ENCODE results near the gene DGUOK.

The DGUOK gene

GRCh38 chr2:73917696-73918207, 8.9 kb upstream of the DGUOK start:
- no peak for DNase-seq (ENCODE audit: low read depth)
- H3K4me3 ChIP-seq (ENCODE audit: low read depth, low read length), result no peak overlapping the region

- no peak overlapping the region for H3K4me3 ChIP-seq (ENCODE audit: low read depth, low read length)
- DNase-seq (ENCODE audit: low read depth), result no peak
These were observed 7.8 kb upstream of the DGUOK start for GRCh38 chr2:73918856-73919255.

- no peak for DNase-seq (ENCODE audit: low read depth)
- H3K4me3 ChIP-seq (ENCODE audit: low read depth, low read length), result no peak overlapping the region
These were observed 7.0 kb upstream of the DGUOK start for GRCh38 chr2:73919596-73920228.

GRCh38 chr2:73920577-73921545, 5.8 kb upstream of the DGUOK start:
- H3K4me3 ChIP-seq (ENCODE audit: low read depth, low read length), result no peak overlapping the region
- DNase-seq (ENCODE audit: low read depth), result no peak

- no peak overlapping the region for H3K4me3 ChIP-seq (ENCODE audit: low read depth, low read length)
- no peak for DNase-seq (ENCODE audit: low read depth)
These were observed 5.1 kb upstream of the DGUOK start for GRCh38 chr2:73921581-73921980.

- DNase-seq (ENCODE audit: low read depth), result no peak
- H3K4me3 ChIP-seq (ENCODE audit: low read depth, low read length), result no peak overlapping the region
These were observed 4.0 kb upstream of the DGUOK start for GRCh38 chr2:73922681-73923080.

GRCh38 chr2:73925033-73925704, 1.5 kb upstream of the DGUOK start:
- DNase-seq (ENCODE audit: low read depth), result no peak
- no peak overlapping the region for H3K4me3 ChIP-seq (ENCODE audit: low read depth, low read length)

- peak overlapping the region; percentile 79 for H3K4me3 ChIP-seq (ENCODE audit: low read depth, low read length)
- DNase-seq (ENCODE audit: low read depth), result no peak
These were observed 707 bp upstream of the DGUOK start for GRCh38 chr2:73925853-73926492.

- DNase-seq (ENCODE audit: low read depth), result no peak
- H3K4me3 ChIP-seq (ENCODE audit: low read depth, low read length), result peak overlapping the region; percentile 79
These were observed 664 bp downstream of the DGUOK start for GRCh38 chr2:73927344-73927743.

GRCh38 chr2:73928963-73929347, 2.3 kb downstream of the DGUOK start:
- DNase-seq (ENCODE audit: low read depth), result no peak
- no peak overlapping the region for H3K4me3 ChIP-seq (ENCODE audit: low read depth, low read length)

- H3K4me3 ChIP-seq (ENCODE audit: low read depth, low read length), result no peak overlapping the region
- DNase-seq (ENCODE audit: low read depth), result no peak
These were observed 3.7 kb downstream of the DGUOK start for GRCh38 chr2:73930386-73930785.

GRCh38 chr2:73931531-73932500, 5.1 kb downstream of the DGUOK start:
- peak; percentile 37 for DNase-seq (ENCODE audit: low read depth)
- no peak overlapping the region for H3K4me3 ChIP-seq (ENCODE audit: low read depth, low read length)

- no peak for DNase-seq (ENCODE audit: low read depth)
- H3K4me3 ChIP-seq (ENCODE audit: low read depth, low read length), result no peak overlapping the region
These were observed 6.5 kb downstream of the DGUOK start for GRCh38 chr2:73933194-73933593.

GRCh38 chr2:73935641-73936040, 9.0 kb downstream of the DGUOK start:
- no peak for DNase-seq (ENCODE audit: low read depth)

GRCh38 chr2:73937103-73937885, 10.6 kb downstream of the DGUOK start:
- no peak for DNase-seq (ENCODE audit: low read depth)

More at GRCh38 chr2:73935641-73936040, 9.0 kb downstream of the DGUOK start:
- no peak overlapping the region for H3K4me3 ChIP-seq (ENCODE audit: low read depth, low read length)

GRCh38 chr2:73937899-73938298, 11.2 kb downstream of the DGUOK start:
- H3K4me3 ChIP-seq (ENCODE audit: low read depth, low read length), result no peak overlapping the region
- no peak for DNase-seq (ENCODE audit: low read depth)

More at GRCh38 chr2:73937103-73937885, 10.6 kb downstream of the DGUOK start:
- no peak overlapping the region for H3K4me3 ChIP-seq (ENCODE audit: low read depth, low read length)

GRCh38 chr2:73938718-73939352, 12.2 kb downstream of the DGUOK start:
- H3K4me3 ChIP-seq (ENCODE audit: low read depth, low read length), result no peak overlapping the region
- DNase-seq (ENCODE audit: low read depth), result no peak
